NOMO-1 treated with dmso at 0.1 percent for 144 hours (cell line): Measurements from ENCODE around the gene CYP1B1.
"Not testable (repeated sequence)": the region's sequence is repeated elsewhere in the genome, so short reads cannot be mapped to it uniquely, and the experiment has no call there.

Experiments
- DNase-seq: peaks from one replicate; lab custom pipeline; 2025; ENCODE audit not compliant: unreplicated experiment; lab: John Stamatoyannopoulos, UW

The CYP1B1 gene

GRCh38 chr2:38075507-38076151 lies at the start of gene CYP1B1:
TSS of gene CYP1B1 (minus strand) at chr2:38076151. CDS start at chr2:38075388, 763 bp downstream.
- no peak for DNase-seq

GRCh38 chr2:38125007-38125406 lies 49.1 kb upstream of the CYP1B1 start:
- DNase-seq: no peak

GRCh38 chr2:38123911-38124310 lies 48.0 kb upstream of the CYP1B1 start:
- DNase-seq: no peak

GRCh38 chr2:38122344-38122743 lies 46.4 kb upstream of the CYP1B1 start:
- no peak for DNase-seq

GRCh38 chr2:38121481-38121880 lies 45.5 kb upstream of the CYP1B1 start:
- DNase-seq: no peak

- no peak for DNase-seq
These were observed 44.9 kb upstream of the CYP1B1 start for GRCh38 chr2:38120829-38121228.

GRCh38 chr2:38120264-38120592 lies 44.3 kb upstream of the CYP1B1 start:
- DNase-seq: no peak

GRCh38 chr2:38116762-38117161 lies 40.8 kb upstream of the CYP1B1 start:
- no peak for DNase-seq

GRCh38 chr2:38115216-38116032 lies 39.5 kb upstream of the CYP1B1 start:
- peak; percentile 78 for DNase-seq

- DNase-seq: peak; percentile 67
These were observed 38.2 kb upstream of the CYP1B1 start for GRCh38 chr2:38113981-38114708.

GRCh38 chr2:38113051-38113450 lies 37.1 kb upstream of the CYP1B1 start:
- no peak for DNase-seq

- not testable (repeated sequence) for DNase-seq
These were observed 35.4 kb upstream of the CYP1B1 start for GRCh38 chr2:38111350-38111749.

- DNase-seq: no peak
These were observed 33.8 kb upstream of the CYP1B1 start for GRCh38 chr2:38109732-38110181.

GRCh38 chr2:38108907-38109731 lies 33.2 kb upstream of the CYP1B1 start:
- no peak for DNase-seq

GRCh38 chr2:38107738-38108410 lies 31.9 kb upstream of the CYP1B1 start:
- DNase-seq: no peak

GRCh38 chr2:38106405-38107094 lies 30.6 kb upstream of the CYP1B1 start:
- peak; percentile 36 for DNase-seq

GRCh38 chr2:38105922-38106321 lies 30.0 kb upstream of the CYP1B1 start:
- DNase-seq: no peak

- no peak for DNase-seq
These were observed 28.6 kb upstream of the CYP1B1 start for GRCh38 chr2:38104598-38104997.

- no peak for DNase-seq
These were observed 24.4 kb upstream of the CYP1B1 start for GRCh38 chr2:38100328-38100727.
